ENCODE data around the gene MAP3K1.
A peak's percentile ranks its signal among the peaks of the same experiment; 100 is the strongest.
"Not testable (repeated sequence)": the region's sequence is repeated elsewhere in the genome, so short reads cannot be mapped to it uniquely, and the experiment has no call there.

The MAP3K1 gene

DNA sequence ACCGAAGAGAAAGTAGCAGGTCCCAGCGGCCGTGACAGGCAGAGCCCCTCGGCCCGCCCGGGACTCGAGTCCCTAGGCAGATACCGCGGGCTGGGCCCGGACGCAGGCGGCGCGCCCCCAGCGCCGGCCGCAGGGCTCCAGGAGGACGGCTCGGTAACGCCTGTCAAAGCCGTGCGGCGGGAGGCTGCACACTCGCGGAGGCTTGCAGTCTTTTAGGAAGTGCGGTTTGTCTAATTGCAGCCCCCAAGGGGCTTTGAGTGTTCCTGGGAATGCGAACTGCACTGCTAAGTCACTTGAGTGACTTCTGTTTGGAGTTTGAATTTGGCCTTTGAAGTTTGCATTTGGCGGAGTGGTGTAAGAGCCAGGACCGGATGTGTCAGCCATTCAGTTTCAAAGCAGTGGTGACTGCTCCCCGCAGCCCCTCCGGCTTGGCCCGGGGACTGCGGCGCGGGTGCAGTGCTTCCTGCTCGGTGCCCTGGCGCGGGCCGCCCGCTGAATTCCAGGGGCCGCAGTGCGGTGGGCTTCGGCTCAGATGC, 1.3 kb downstream of the MAP3K1 start:
- peak; percentile 31 for DNase-seq (ENCODE audit: low read depth)

DNA sequence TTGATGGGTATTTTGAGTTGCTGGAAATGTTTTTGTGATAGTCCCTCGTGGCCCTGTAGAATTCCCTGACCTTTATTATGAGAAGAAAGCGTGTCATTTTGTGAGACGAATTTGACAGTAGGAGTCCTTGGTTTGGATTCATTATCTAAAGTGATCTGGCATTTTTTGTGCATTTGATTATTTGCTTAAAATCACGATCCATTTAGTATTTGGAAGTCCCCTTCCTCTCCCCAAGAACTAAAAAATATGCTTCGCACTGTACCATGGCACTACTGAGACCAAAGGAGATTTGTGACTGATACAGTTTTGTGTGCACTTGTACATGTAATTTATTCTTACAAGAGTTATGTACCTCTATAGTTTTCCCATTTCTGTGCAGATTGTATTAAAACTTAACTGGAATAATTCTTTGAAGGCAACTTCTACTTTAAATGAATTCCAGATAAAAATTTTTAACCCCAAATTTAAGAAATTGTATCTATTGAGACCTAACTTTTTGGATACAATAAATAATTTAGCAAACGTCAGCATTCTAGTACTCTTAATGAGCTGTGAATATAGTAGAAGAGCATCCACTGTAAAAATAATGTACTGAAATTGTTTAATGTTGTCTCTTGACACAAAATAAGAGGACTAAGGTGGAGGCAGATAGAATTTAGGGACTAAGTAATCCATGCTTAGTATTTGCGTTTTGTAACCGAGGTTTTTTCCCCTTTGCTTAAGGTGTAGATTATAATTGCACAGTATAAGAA, 2.1 kb downstream of the MAP3K1 start:
- DNase-seq (ENCODE audit: low read depth) = no peak

DNA sequence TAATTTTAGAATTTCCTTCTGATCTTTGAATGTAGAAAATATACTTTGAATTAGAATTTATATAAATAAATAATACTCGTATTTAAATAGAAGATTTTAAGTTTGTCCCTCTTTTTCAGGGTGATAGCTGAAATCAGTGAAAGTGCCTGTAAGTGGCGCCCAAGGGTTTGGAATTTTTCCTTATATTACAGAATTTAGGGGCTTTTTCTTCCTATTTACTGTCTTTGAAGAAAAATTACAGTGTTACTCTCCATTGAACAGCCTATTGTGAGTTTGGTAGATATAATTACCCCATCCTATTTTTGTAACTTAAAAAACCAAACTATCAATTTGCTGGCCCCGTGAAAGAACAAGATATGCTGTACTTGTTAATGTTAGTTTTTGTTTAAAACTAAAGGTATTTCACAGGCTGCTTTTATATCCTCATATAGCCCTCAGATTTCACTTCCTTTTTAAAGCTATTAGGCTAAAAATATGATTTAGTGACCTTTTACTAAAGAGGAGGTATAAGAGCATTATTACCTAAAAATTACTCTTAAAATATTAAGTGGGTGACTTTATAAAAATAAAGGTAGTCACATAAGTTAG, 3.2 kb downstream of the MAP3K1 start:
- DNase-seq (ENCODE audit: low read depth) = no peak

DNA sequence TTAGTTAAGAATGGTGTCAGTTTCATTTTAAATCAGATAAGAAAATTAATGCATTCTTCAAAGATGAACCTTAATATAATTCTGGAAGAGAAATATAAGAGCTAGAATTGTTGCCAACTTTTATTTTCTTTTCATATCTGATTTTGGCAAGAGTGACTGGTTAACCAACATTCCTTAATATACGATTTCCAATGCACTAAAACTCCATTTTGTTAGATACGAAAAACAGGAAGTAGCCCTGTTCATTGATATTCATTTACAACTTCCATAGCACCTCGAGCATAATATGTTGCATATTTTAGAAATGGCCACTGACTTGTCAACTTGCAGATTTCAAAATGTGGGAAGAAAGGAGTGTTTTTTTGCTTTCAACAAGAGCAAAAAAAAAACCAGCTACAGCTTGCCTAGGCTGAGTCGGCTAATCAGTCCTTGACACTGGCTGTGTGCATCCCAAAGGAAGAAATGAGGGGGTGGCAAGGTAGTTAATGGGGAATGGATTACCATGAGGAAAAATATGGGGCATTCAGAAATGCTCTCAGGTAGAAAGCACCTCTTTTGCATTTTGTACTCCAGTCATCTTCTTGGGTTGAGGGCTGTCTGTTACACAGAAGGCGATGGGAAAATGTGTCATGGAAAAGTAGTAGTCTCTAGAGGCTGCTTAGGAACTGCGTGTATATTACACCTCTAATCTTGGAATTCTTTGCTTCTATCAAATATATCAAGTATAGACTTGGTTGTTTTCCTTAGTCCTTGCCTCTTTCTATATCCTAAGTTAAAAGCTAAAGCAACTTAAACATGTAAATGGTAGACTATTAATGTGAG, 3.9 kb downstream of the MAP3K1 start:
- DNase-seq (ENCODE audit: low read depth) = no peak

DNA sequence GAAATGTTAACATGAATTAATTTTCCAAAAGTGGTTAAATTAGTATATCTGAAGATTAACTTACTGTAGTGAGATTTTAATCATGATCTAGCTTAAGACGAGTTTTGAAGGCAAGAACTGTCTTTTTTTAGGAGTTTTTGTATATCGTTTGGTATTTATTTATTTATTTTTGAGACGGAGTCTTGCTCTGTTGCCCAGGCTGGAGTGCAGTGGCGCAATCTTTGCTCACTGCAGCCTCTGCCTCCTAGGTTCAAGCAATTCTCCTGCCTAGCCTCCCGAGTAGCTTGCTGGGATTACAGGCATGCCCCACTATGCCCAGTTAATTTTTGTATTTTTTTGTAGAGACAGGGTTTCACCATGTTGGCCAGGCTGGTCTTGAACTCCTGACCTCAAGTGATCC, 6.5 kb downstream of the MAP3K1 start:
- not testable (repeated sequence) for DNase-seq (ENCODE audit: low read depth)

DNA sequence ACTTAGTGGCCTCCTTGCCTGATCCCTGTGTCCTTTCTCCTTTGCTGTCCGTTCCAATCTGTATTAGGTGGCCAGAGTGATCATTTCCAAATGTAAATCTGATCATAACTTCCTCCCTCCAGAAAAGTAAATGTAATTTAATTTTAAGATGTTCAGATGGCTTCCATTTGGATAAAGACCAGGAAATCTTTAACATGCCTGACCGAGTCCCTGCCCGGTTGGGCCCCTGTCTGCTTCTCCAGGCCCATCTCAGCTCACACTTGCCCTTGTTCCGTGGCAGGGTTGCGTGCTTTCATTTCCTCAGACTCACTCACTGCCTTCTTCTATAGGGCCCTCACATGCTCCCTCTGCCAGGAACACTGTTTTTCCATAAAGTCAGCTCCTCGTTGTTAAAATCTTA, 7.6 kb downstream of the MAP3K1 start:
- no peak for DNase-seq (ENCODE audit: low read depth)

DNA sequence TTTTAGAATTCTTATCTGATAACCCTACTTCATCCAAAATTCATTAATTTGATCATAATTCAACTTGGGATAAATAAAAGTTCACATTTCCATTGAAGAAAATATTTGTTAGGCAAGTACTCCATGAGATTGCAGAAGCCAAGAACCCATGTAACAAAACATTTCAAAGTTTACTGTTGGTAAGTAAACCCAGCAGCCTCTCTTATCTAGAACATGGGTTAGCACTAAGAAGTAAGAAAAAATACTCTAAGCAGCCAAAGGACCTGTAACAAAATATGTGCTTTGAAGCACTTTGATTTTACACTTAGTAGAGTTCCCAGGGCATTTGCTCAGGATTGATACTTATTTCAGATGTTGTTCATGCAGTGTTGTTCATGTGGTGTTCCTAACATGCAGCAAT, 8.7 kb downstream of the MAP3K1 start:
- no peak for DNase-seq (ENCODE audit: low read depth)

DNA sequence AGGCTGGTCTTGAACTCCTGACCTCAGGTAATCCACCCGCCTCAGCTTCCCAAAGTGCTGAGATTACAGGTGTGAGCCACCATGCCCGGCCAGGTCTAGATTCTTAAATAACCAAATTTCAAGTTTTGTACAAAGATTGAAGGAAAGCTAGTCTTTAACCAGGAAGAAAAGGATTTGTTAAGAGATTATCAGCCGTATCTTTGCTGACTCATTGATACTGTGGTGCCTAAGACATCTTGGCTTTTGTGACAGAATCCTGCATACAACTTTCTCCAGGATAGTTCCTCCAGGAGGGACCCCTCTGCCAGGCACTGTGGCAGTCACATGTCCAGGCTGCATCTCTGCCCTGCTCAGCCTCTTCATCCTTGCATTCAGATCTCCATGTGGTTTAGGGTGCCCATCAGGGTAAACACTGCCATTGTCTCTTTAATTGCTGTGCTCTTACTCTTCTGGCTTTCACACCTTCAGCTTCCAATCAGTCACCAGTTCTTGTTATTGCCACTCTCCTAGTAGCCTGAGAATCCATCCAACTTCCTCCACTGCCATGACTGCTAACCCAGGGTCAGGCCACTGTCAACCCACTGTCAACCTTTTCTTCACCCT, 10.0 kb downstream of the MAP3K1 start:
- no peak for DNase-seq (ENCODE audit: low read depth)

DNA sequence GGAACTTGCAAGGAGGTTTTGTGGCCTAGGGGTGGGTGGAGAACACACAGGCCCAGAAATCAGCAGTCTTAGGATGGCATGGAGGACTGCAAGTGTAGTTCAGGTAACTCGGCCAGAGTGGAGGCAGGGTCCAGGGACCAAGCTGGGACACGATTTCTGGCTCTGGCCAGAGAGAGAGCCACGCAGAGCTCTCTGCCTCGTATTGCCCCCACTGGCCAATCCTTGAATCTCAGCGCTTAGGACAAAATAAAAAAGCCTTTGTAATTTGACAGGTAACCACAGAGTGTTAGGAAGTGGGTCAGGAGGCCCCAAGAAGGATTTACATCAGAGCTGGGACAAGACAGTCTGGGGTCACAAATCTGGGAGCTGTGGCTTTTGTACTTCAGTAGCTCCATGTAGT, 11.7 kb downstream of the MAP3K1 start:
- no peak for DNase-seq (ENCODE audit: low read depth)

DNA sequence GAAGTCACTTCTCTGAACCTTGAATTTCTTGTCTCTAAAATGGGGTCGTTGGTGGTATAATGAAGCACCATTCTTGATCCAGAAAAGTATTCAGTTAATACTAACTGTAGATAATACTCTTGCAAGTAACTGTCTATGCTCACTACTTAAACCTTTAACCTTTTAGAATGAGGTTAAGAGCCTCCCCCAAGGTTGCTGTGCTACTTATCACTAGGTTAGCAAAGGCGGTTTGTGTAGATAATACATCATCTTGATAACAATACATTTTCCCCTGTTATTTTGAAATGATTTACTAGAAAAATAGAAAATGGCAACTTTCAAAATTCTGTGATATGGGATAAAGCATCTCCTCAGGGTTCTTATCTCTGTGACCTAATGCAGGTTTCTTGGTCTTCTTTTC, 12.6 kb downstream of the MAP3K1 start:
- DNase-seq (ENCODE audit: low read depth) = no peak

DNA sequence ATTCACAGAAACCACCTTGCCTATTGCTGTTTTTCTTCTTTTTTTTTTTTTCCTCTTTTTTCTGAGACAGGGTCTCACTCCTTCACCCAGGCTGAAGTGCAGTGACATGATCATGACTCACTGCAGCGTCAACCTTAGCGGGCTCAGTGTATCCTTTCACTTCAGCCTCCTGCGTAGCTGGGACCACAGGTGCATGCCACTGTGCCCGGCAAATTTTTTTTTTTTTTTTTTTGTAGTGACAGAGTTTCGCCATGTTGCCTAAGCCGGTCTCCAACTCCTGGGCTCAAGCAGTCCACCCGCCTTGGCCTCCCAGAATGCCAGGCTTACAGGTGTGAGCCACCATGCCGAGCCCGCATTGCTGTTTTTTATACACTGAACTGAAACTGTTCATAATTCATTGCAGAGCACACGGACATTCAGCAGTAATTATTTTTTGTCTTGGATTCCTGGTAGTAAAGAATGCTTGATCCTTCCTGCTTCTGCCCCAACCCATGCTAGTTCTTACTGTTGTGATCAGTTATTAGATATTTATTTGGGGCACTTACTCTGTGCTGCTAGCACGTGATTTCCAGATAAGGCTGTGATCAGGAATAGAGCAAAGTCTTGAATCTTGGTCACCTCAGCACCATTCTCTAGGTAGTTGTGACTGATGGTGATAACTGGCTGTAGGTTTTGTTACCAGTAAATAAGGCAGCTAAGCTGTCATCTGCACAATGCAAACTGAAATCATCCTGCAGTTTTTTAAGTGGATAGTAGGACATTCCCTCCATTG, 14.0 kb downstream of the MAP3K1 start:
- DNase-seq (ENCODE audit: low read depth) = peak; percentile 15

DNA sequence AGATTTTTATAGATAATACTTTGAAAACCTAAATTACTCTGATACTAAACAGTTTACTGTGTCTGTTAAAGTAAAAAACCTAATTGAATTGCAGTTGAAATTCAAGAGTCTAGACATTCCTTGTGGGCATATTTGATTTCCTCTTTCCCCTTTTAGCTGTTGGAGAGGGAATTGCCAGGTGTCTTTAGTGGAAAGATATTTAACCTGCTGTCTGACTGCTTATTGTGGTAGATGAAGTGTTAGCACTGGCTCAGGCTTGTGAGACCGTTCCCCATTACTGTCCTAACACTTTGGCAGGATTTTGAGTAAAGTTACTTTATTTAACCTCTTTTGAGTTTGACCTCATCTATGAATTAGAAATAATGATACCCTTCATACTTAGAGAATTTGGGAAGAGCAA, 16.4 kb downstream of the MAP3K1 start:
- DNase-seq (ENCODE audit: low read depth) = no peak

DNA sequence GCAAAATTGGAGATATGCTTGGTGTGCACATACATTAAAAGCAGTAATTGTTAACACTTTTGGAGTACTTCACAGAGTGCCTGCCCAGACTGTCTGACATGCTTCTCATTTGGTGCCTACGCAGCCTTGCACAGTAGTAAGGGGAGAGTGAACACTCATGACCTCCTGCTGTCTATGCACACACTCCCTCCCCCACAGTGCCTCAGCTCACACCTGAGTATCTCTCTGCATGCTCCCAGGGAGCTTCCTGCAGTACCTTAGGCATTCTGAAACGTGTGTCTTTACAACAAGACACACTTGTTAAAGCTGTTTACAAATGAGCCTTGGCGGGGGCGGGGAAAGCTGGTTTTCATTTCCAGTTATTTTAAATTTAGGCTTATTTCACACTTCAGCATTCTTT, 18.0 kb downstream of the MAP3K1 start:
- DNase-seq (ENCODE audit: low read depth) = no peak

DNA sequence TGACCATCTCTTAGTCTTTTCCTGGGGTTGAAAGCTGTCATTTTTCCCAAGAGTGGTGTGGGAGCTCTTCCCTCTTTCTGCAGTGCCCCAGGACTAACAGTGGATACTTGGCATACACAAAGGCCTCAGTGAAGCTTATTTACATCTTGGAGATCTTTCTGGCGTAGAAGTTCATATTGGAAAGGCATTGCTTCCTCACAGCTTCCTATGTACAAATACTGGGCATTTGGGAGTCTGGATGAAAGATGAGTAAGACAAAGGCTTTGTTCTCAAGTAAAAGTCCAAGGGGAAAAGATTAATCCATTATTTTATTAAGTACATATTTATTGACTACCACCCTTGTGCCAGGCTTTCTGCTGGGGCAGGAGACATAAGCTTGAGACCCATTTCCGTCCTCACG, 22.0 kb downstream of the MAP3K1 start:
- DNase-seq (ENCODE audit: low read depth) = no peak

DNA sequence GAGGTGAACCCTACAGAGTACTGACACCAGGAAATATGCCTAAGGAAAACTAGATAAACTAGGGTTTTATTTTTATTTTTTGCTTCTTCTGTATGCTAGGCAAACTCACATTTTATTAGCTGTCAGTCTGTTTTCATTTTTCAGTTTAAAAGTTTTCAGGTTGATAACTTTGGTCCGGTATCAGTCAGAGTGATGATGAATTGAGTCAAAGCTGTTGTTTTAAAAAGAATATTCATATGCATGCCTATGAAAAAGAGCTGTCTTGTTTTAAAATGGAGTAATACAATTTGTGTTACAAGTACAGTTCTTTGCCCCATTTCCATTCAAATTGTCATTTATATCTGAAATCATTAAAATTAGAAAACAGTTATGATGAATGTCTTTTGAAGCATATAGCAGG, 22.6 kb downstream of the MAP3K1 start:
- no peak for DNase-seq (ENCODE audit: low read depth)

DNA sequence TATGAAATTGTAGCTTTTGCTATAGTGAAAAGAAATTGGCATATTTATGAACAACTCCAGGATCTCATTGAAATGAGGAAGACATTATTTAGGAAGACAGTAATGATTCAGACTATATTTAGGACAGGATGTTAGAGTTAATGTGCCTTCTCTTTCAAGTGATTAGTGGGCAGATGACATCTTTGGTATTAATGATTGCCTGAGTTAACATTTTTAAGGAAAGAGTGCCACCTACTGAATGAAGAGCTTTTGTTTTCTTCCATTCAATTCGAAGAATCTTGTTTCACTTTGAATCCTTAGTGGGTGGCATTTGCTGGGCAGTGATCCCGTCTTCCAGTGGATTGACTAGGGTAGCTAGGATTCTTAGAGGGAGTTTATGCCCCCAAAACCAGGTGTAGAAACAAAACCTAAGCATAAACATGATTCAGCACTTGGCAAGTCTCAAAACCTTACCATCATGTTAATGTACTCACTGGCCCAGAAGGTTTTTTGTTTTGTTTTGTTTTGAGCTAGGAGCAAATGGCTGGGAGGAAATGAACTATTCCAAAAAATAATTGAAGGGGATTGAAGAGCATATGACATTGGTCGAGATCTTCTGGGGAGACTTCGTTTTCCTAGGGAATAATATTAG, 23.2 kb downstream of the MAP3K1 start:
- DNase-seq (ENCODE audit: low read depth) = no peak

DNA sequence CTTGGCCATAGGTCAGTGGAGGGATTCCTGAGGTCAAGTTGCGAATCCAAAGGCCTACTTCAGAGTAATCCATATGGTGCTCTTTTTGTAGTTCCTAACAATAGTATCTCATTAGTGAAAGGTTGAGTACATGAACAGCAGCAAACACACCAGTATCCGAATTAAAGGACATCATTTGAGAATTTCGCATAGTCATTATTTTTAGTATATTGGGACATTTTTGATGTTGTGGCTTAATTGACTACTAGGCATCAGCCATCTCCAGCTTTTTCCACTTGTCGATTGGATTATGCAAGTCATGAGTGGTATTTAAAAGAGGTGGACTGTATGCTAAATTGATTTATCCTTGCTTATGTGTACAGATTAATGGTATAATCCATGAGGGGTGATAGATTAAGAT, 23.7 kb downstream of the MAP3K1 start:
- DNase-seq (ENCODE audit: low read depth) = no peak

DNA sequence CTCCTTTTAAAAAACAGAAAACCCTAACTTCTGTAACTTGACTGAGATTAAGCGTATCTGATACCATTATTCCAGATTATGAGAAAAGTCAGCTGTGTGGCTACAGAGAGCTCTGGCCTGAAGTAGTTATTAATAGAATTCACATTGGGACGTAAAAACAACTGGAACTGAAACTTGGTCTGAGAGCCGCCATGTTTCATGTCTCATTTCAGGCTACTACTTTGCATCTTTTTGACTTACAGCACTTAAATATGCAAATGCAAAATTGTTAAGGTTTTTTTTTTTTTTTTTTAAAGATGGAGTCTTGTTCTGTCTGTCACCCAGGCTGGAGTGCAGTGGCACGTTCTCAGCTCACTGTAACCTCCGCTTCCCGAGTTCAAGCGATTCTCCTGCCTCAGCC, 25.2 kb downstream of the MAP3K1 start:
- DNase-seq (ENCODE audit: low read depth) = no peak

DNA sequence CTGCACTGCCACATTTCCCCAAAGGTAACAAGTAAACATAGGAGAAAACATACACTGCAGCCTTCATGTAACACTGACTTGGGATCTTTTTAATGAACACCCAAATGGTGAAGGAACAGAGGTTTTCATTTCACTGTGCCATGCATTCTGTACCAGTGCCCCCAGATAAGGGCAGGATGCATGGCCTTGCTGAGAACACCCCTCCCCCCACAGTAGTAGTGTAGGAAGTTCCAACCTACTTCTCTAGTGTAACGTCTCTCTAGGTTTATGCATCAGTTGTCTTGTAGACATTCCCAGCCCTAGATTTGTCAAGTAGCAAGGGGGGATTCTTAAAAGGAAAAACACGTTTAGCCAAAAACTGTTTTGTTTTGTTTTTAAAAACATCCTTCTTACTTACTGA, 29.9 kb downstream of the MAP3K1 start:
- no peak for DNase-seq (ENCODE audit: low read depth)

DNA sequence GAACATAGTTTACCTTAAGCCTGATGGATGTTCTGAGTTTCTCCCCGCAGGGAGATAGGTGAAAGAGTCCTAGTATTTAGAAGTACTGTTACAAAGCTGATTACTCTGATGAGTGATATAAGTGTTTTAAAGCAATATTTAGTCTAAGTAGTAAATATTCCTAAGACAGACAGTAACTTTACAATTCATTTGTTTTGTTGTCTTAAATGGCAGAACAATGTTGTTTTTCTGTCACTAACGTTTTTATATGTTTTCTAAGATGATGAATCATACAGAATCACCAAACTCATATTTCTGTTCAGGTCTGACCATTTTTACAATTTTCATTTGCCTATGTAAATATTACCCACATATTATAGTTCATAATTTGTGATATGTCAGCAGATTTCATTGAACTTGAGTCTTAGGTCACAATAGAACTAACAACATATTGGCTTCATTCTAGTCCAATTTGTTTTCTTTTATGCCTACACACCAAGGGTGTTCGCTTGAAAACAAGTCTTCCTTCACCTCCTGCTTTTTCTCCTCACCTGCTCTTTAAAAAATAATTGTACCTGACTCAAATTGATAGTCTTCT, 30.6 kb downstream of the MAP3K1 start:
- DNase-seq (ENCODE audit: low read depth) = no peak

DNA sequence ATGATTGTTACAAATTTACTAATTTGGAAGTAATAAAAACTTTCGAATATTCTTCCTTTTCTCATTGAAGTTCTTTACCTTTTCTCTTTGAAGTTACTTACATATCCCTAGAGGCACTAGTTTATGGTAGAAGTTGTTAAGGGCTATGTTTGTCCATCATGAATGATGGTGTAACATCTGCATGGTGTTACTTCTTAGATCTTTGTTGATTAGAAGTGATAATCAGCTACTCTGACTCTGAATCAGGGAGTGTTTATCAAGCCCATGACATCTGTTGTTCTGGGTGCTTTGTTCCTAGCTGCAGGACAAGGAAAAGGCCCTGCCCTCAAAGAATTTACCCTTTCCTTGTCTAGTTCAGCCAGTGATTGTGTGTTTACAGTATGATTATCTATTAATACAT, 32.9 kb downstream of the MAP3K1 start:
- DNase-seq (ENCODE audit: low read depth) = no peak

Data from stimulated activated CD8-positive, alpha-beta memory T cell treated with anti-CD3 and anti-CD28 coated beads, Interleukin-12 subunit alpha, Interleukin-12 subunit beta, amount 100 ng/mL, for 4 hours (primary cell).